Measurements from ENCODE around the gene MVP. TPM values are rescaled to one million over a fixed set of nuclear protein-coding genes. Genes with fewer than 3 reads are reported as not detected.
A peak's percentile ranks its signal among the peaks of the same experiment; 100 is the strongest.
"Not testable (repeated sequence)": the region's sequence is repeated elsewhere in the genome, so short reads cannot be mapped to it uniquely, and the experiment has no call there.

Gene MVP
- total RNA-seq, 1 donor = 275 TPM

GRCh38 chr16:29825145-29826044 is 5.1 kb downstream of the MVP start:
- DNase-seq (ENCODE audit: low read depth) = peak; percentile 93
- TF ChIP-seq CTCF (IDR thresholded peaks at IDR 0.05; ENCODE audit: insufficient read depth, low read length) = no peak
- peak overlapping the region; percentile 56 for H3K4me3 ChIP-seq (ENCODE audit: low read depth, low read length)

- DNase-seq (ENCODE audit: low read depth) = no peak
- no peak for TF ChIP-seq CTCF (IDR thresholded peaks at IDR 0.05; ENCODE audit: insufficient read depth, low read length)
- no peak overlapping the region for H3K4me3 ChIP-seq (ENCODE audit: low read depth, low read length)
Observed at GRCh38 chr16:29826342-29826695, 6.1 kb downstream of the MVP start.

GRCh38 chr16:29830774-29831173 is 10.5 kb downstream of the MVP start:
- no peak for DNase-seq (ENCODE audit: low read depth)
- no peak for TF ChIP-seq CTCF (IDR thresholded peaks at IDR 0.05; ENCODE audit: insufficient read depth, low read length)
- H3K4me3 ChIP-seq (ENCODE audit: low read depth, low read length) = no peak overlapping the region

- no peak for DNase-seq (ENCODE audit: low read depth)
- no peak for TF ChIP-seq CTCF (IDR thresholded peaks at IDR 0.05; ENCODE audit: insufficient read depth, low read length)
- no peak overlapping the region for H3K4me3 ChIP-seq (ENCODE audit: low read depth, low read length)
Observed at GRCh38 chr16:29831490-29831889, 11.2 kb downstream of the MVP start.

GRCh38 chr16:29833219-29833618 is 13.0 kb downstream of the MVP start:
- H3K4me3 ChIP-seq (ENCODE audit: low read depth, low read length); DNase-seq (ENCODE audit: low read depth): not testable (repeated sequence)

GRCh38 chr16:29834079-29834478 is 13.8 kb downstream of the MVP start:
- H3K4me3 ChIP-seq (ENCODE audit: low read depth, low read length) = no peak overlapping the region
- no peak for DNase-seq (ENCODE audit: low read depth)
- no peak for TF ChIP-seq CTCF (IDR thresholded peaks at IDR 0.05; ENCODE audit: insufficient read depth, low read length)

- H3K4me3 ChIP-seq (ENCODE audit: low read depth, low read length) = no peak overlapping the region
- TF ChIP-seq CTCF (IDR thresholded peaks at IDR 0.05; ENCODE audit: insufficient read depth, low read length) = no peak
- no peak for DNase-seq (ENCODE audit: low read depth)
Observed at GRCh38 chr16:29835926-29836325, 15.7 kb downstream of the MVP start.

All from fibroblast of the aortic adventitia (primary cell).